ENCODE data around the gene GNAI2.

Gene GNAI2

DNA sequence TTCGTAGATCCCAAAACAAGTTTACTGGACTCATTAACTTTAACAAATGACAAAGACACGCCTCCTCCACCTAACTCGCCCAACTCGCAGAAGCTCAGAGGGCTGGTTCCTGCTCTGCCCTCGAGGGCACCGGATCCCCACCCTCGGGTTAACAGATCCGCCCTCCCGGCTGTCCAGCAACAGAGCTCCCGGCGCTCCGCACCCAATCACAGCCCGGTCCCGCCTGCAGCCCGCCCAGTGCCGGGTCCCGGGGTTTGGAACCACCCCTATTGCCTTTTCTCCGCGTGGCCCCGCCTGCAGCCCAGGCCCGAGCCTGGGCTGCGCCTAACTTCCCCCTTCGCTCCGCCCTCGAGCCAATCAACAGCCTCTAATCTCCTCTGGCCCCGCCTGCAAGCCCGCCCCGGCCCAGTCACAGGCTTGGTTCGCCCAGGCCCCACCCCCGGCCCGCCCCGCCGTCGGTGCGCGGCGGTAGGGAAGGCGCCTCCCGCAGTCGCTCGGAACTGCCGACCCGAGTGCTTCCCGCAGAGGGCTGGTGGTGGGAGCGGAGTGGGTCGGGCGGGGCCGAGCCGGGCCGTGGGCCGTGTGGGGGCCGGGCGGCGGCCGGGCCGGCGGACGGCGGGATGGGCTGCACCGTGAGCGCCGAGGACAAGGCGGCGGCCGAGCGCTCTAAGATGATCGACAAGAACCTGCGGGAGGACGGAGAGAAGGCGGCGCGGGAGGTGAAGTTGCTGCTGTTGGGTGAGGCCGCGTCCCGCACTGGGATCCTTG, at the start of gene GNAI2:
Gene GNAI2 (plus strand): TSS at position 489 of the 768 bp plus-strand sequence. CDS start 132 bp downstream, at position 621.
- DNase-seq (ENCODE audit: low read depth) = peak; percentile 97
- H3K4me3 ChIP-seq (replicated peaks; ENCODE audit: low read depth, low read length) = peak within 1 kb of the TSS; percentile 94
- TF ChIP-seq, protein P1, sequence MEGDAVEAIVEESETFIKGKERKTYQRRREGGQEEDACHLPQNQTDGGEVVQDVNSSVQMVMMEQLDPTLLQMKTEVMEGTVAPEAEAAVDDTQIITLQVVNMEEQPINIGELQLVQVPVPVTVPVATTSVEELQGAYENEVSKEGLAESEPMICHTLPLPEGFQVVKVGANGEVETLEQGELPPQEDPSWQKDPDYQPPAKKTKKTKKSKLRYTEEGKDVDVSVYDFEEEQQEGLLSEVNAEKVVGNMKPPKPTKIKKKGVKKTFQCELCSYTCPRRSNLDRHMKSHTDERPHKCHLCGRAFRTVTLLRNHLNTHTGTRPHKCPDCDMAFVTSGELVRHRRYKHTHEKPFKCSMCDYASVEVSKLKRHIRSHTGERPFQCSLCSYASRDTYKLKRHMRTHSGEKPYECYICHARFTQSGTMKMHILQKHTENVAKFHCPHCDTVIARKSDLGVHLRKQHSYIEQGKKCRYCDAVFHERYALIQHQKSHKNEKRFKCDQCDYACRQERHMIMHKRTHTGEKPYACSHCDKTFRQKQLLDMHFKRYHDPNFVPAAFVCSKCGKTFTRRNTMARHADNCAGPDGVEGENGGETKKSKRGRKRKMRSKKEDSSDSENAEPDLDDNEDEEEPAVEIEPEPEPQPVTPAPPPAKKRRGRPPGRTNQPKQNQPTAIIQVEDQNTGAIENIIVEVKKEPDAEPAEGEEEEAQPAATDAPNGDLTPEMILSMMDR (IDR thresholded peaks at IDR 0.05; ENCODE audit: low read length, missing control alignments) = no peak

DNA sequence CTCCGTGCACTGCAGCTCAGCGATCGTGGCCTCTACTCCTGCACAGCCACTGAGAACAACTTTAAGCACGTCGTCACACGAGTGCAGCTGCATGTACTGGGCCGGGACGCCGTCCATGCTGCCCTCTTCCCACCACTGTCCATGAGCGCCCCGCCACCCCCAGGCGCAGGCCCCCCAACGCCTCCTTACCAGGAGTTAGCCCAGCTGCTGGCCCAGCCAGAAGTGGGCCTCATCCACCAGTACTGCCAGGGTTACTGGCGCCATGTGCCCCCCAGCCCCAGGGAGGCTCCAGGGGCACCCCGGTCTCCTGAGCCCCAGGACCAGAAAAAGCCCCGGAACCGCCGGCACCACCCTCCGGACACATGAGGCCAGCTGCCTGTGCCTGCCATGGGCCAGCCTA, 48.3 kb upstream of the GNAI2 start:
- TF ChIP-seq, protein P1 (IDR thresholded peaks at IDR 0.05; ENCODE audit: low read length, missing control alignments) = no peak

DNA sequence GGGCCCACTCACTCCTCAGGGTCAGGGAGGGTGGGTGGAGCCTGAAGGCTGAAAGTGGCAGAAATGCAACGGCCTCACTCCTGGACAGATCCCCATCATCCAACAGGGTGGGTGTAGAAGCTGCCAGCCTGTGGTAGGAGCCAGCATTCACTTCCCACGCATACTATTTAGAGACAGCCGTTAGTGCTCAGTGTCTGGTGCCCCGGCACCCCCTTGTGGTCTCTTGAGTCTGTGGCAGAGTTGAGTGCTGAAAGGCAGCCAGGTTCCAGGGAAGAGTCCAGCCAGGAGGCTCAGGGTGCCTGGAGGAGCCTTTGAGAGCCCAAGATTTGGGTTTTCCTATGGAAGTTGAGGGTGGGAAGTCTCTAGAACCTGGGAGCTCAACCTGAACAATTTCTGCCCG, 46.7 kb upstream of the GNAI2 start:
- TF ChIP-seq, protein P1 (IDR thresholded peaks at IDR 0.05; ENCODE audit: low read length, missing control alignments) = peak; percentile 97

More for the DNA sequence above, 48.3 kb upstream of the GNAI2 start:
- DNase-seq (ENCODE audit: low read depth) = no peak
- no peak overlapping the region for H3K4me3 ChIP-seq (replicated peaks; ENCODE audit: low read depth, low read length)

DNA sequence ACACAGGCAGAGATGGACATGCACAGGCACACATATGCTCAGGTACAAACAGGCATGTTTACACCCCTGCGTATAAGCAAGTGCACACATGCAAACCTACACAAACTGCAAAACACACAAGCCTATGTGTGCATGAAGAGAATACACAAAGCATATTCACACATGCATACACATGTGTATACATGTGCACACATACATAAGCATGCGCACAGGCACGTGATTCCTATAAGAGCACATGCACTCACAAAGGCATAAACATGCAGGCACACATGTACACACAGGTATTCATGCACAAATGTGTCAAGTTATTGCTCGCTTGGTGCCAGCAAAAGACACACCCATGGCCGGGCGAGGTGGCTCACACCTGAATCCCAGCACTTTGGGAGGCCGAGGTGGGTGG, 46.0 kb upstream of the GNAI2 start:
- DNase-seq (ENCODE audit: low read depth) = no peak
- TF ChIP-seq, protein P1 (IDR thresholded peaks at IDR 0.05; ENCODE audit: low read length, missing control alignments) = no peak

More for the DNA sequence above, 46.7 kb upstream of the GNAI2 start:
- no peak overlapping the region for H3K4me3 ChIP-seq (replicated peaks; ENCODE audit: low read depth, low read length)
- DNase-seq (ENCODE audit: low read depth) = peak; percentile 90

DNA sequence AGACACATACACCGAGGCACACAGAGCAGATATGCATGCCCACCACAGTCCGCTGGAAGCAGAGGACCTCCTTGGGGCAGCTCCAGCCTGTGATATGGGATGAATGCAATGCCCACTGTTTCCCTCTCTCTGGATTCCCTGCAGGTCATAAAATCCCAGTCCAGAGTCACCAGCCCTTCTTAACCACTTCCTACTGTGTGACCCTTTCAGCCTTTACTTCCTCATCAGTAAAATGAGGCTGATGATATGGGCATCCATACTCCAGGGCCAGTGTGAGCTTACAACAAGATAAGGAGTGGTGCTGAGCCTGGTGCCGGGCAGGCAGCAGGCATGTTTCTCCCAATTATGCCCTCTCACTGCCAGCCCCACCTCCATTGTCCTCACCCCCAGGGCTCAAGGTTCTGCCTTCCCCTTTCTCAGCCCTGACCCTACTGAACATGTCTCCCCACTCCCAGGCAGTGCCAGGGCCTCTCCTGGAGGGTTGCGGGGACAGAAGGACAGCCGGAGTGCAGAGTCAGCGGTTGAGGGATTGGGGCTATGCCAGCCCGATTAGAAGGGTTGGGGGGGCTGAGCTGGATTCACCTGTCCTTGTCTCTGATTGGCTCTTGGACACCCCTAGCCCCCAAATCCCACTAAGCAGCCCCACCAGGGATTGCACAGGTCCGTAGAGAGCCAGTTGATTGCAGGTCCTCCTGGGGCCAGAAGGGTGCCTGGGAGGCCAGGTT, 44.9 kb upstream of the GNAI2 start, which contains the start of gene GNAT1:
Gene GNAT1 (plus strand): TSS at position 675 of the 725 bp plus-strand sequence. CDS start 116 bp downstream, outside the sequence.
- H3K4me3 ChIP-seq (replicated peaks; ENCODE audit: low read depth, low read length) = no peak within 1 kb of the TSS
- no peak for DNase-seq (ENCODE audit: low read depth)
- TF ChIP-seq, protein P1 (IDR thresholded peaks at IDR 0.05; ENCODE audit: low read length, missing control alignments) = no peak

More for the DNA sequence above, 46.0 kb upstream of the GNAI2 start:
- no peak overlapping the region for H3K4me3 ChIP-seq (replicated peaks; ENCODE audit: low read depth, low read length)

DNA sequence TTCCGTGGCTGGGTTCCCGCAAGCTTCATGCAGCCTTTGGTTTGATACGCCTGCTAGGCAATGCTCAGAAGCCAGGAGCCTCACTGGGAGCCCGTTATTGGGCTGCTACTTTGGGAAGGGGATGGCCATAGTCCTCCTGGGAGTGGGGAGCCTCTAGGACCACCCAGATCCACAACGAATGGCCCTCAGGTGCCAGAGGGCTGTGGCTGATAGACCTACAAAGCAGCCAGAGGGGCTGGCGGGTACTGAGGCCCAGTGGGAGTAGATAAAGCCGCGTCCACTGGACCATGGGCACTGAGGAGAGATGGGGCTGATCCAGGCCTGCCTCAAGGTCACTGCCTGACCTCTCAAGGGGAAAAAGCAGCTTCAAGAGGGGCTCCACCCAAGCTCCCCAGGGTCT, 43.9 kb upstream of the GNAI2 start:
- DNase-seq (ENCODE audit: low read depth) = no peak
- TF ChIP-seq, protein P1 (IDR thresholded peaks at IDR 0.05; ENCODE audit: low read length, missing control alignments) = no peak
- no peak overlapping the region for H3K4me3 ChIP-seq (replicated peaks; ENCODE audit: low read depth, low read length)

Data from fibroblast of pulmonary artery (primary cell).